OCI-LY3 (cell line): Measurements from ENCODE around the gene RUNX3.
A peak's percentile ranks its signal among the peaks of the same experiment; 100 is the strongest.

ENCODE experiments used
- H2AFZ ChIP-seq: fragments of 200-600, 300-600 bp; shearing (Covaris generic); 2 replicates; pipeline ENCODE4 v1.6.0; 2014; ENCODE audit warnings: antibody characterized with exemption, low read depth, low read length
- H3K27ac ChIP-seq: fragments of 200-600, 300-600 bp; sonication (generic); 2 replicates; pipeline ENCODE4 v1.5.1; 2014; ENCODE audit warnings: mild to moderate bottlenecking, low read length, moderate library complexity, mixed read lengths
- H3K27me3 ChIP-seq: fragments of 200-600, 300-600 bp; sonication (generic); 2 replicates; pipeline ENCODE4 v1.6.1; 2014; ENCODE audit warnings: low read depth, low read length, mixed read lengths
- H3K36me3 ChIP-seq: fragments of 200-600, 300-600 bp; sonication (generic); replicated peaks from 2 replicates; pipeline ENCODE3; 2014; ENCODE audit warnings: low read depth, low read length, mixed read lengths
- H3K4me1 ChIP-seq: fragments of 300-600, 200-600 bp; sonication (generic); 2 replicates; pipeline ENCODE4 v1.6.1; 2014; ENCODE audit warnings: low read length, mixed read lengths
- H3K4me2 ChIP-seq: fragments of 200-600, 300-600 bp; sonication (generic); 2 replicates; pipeline ENCODE4 v1.6.1; 2014; ENCODE audit warnings: low read length, mixed read lengths
- H3K4me3 ChIP-seq: fragments of 300-600, 200-600 bp; sonication (generic); 2 replicates; pipeline ENCODE4 v1.5.1; 2014; ENCODE audit warnings: antibody characterized with exemption, mild to moderate bottlenecking, low read length, moderate library complexity
- H3K79me2 ChIP-seq: fragments of 300-600, 200-600 bp; shearing (Covaris generic); 2 replicates; pipeline ENCODE4 v1.6.1; 2014; ENCODE audit warnings: mild to moderate bottlenecking, low read length, mixed read lengths
- H3K9ac ChIP-seq: fragments of 300-600, 200-600 bp; shearing (Covaris generic); 2 replicates; pipeline ENCODE4 v1.6.0; 2014; ENCODE audit warnings: mild to moderate bottlenecking, low read length, moderate library complexity
- H3K9me3 ChIP-seq: fragments of 200-600, 300-600 bp; shearing (Covaris generic); 2 replicates; pipeline ENCODE4 v1.6.1; 2014; ENCODE audit warnings: low read length, mixed read lengths; ENCODE audit not compliant: insufficient read depth
- H4K20me1 ChIP-seq: fragments of 200-600, 300-600 bp; sonication (generic); 2 replicates; pipeline ENCODE4 v1.6.1; 2016; ENCODE audit warnings: low read length, mixed read lengths; ENCODE audit not compliant: insufficient read depth
- EZH2phosphoT487 ChIP-seq: fragments of 200-600 bp; shearing (Covaris generic); IDR thresholded peaks from 2 replicates; pipeline ENCODE4 v1.6.1; 2018; ENCODE audit warnings: antibody characterized with exemption, mixed run types, low read depth
- TF ChIP-seq, protein P1 (sequence below): fragments of 200-600, 300-600 bp; sonication (generic); IDR thresholded peaks from 2 replicates; pipeline ENCODE4 v1.5.1; 2014; ENCODE audit warnings: antibody characterized with exemption, low read length, low read depth

RUNX3 gene

DNA sequence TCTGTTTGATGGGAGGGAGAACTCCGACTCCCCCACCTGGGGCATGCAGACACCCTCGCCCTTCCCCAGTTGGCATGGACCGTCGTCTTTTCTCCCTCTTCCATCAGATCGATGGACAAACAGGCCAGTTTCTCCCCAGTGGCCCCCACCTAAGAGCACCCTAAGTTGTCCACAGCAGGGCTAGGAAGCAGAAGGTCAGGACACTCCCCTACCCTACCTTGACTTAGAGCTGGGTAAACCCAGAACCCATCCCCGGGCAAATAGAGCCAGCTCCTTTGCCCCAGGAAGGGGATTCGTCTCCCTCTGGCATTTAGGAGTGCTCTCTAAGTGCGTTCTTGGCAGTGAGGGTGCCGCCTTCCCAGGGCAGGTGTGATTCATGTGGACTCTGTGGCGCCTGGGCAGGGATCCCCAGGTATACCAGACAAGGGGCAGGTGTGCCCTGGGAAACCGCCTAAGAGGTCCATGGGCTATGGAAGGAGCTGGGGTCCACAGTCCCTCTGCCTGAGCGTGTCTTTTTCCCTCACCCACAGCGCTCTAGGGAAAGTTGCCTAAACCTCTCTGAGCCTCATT, 2.7 kb upstream of the RUNX3 start:
- Histone ChIP-seq H3K79me2 (peaks cover 22% of the 10 kb centered on the region), H3K9me3 (no peaks in the 10 kb centered on the region), H3K4me2 (peak overlapping the region; percentile 77), H3K4me3 (peak overlapping the region; percentile 68), H3K27ac (no peak overlapping the region), H3K9ac (peak overlapping the region; percentile 37; the same call in 1 of the 2 replicates), H3K36me3 (peaks cover 6% of the 10 kb centered on the region), H2AFZ (no peak overlapping the region), H3K27me3 (peaks cover 18% of the 10 kb centered on the region), H3K4me1 (peaks cover 40% of the 10 kb centered on the region), H4K20me1 (peaks cover 7% of the 10 kb centered on the region; the same call in 1 of the 2 replicates)
- TF ChIP-seq, protein P1, sequence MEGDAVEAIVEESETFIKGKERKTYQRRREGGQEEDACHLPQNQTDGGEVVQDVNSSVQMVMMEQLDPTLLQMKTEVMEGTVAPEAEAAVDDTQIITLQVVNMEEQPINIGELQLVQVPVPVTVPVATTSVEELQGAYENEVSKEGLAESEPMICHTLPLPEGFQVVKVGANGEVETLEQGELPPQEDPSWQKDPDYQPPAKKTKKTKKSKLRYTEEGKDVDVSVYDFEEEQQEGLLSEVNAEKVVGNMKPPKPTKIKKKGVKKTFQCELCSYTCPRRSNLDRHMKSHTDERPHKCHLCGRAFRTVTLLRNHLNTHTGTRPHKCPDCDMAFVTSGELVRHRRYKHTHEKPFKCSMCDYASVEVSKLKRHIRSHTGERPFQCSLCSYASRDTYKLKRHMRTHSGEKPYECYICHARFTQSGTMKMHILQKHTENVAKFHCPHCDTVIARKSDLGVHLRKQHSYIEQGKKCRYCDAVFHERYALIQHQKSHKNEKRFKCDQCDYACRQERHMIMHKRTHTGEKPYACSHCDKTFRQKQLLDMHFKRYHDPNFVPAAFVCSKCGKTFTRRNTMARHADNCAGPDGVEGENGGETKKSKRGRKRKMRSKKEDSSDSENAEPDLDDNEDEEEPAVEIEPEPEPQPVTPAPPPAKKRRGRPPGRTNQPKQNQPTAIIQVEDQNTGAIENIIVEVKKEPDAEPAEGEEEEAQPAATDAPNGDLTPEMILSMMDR, result no peak
- no peak for TF ChIP-seq EZH2phosphoT487

DNA sequence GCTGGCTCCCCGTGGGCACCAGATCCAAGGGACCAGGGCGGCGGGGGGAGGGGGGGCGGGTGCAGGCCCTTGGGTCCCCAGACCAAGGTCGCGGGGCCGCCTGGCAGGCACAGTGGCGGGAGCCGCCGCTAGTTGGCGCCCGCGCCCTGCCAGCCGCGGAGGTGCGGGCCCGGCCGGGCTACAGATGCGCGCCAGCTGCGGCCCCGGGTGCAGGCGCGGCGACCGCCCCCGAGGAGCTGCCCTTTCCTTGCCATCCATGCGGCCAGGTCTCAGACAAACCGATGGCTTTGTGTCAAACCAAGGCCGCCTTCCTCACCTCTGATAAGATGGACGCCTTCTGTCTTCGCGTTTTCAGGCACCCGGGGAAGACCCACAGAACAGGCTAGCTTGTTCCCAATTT, 2.2 kb upstream of the RUNX3 start:
- H3K9me3 ChIP-seq, result no peaks in the 10 kb centered on the region
- peaks cover 18% of the 10 kb centered on the region for H3K27me3 ChIP-seq
- H3K79me2 ChIP-seq, result peaks cover 27% of the 10 kb centered on the region
- H3K4me1 ChIP-seq, result peaks cover 45% of the 10 kb centered on the region
- peaks cover 11% of the 10 kb centered on the region for H3K36me3 ChIP-seq
- H3K9ac ChIP-seq, result peak overlapping the region; percentile 37; the same call in 1 of the 2 replicates
- H2AFZ ChIP-seq, result no peak overlapping the region
- H3K4me3 ChIP-seq, result peak overlapping the region; percentile 68
- TF ChIP-seq, protein P1, result peak; percentile 32
- no peak for TF ChIP-seq EZH2phosphoT487
- H4K20me1 ChIP-seq, result peaks cover 12% of the 10 kb centered on the region
- H3K27ac ChIP-seq, result no peak overlapping the region
- H3K4me2 ChIP-seq, result peak overlapping the region; percentile 77

- Histone ChIP-seq H3K4me1 (peaks cover 51% of the 10 kb centered on the region), H3K4me3 (no peak overlapping the region), H3K27ac (no peak overlapping the region), H3K9me3 (no peaks in the 10 kb centered on the region), H3K79me2 (peaks cover 34% of the 10 kb centered on the region), H3K9ac (no peak overlapping the region), H4K20me1 (peaks cover 19% of the 10 kb centered on the region), H3K36me3 (peaks cover 16% of the 10 kb centered on the region), H2AFZ (no peak overlapping the region), H3K4me2 (peak overlapping the region; percentile 33), H3K27me3 (peaks cover 18% of the 10 kb centered on the region)
- TF ChIP-seq EZH2phosphoT487, result no peak
- TF ChIP-seq, protein P1, result no peak
These were observed 1.6 kb upstream of the RUNX3 start for GRCh38 chr1:24931468-24932231.

DNA sequence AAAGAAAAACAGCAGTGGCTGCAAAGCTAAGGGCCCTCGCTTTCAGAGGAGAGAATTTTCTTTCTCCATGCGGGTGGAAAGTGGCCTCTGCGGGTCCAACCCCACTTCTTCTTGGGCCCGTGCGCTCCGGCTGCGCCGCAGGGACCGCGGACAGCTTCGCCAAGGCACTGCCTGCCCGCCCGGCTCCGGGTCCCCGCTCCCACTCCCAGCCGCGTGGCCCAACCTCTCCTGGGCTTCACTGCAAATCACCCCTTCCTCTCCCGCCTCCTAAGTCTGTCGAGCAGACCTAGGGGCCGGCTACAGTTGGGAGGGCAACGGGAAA, 1.0 kb upstream of the RUNX3 start:
- Histone ChIP-seq H3K4me3 (peak overlapping the region; percentile 74; the same call in 1 of the 2 replicates), H4K20me1 (peaks cover 24% of the 10 kb centered on the region), H3K27me3 (peaks cover 18% of the 10 kb centered on the region), H3K36me3 (peaks cover 20% of the 10 kb centered on the region), H3K79me2 (peaks cover 39% of the 10 kb centered on the region), H3K4me2 (peak overlapping the region; percentile 92), H3K9ac (no peak overlapping the region), H3K9me3 (no peaks in the 10 kb centered on the region), H2AFZ (no peak overlapping the region), H3K27ac (no peak overlapping the region), H3K4me1 (peaks cover 54% of the 10 kb centered on the region)
- no peak for TF ChIP-seq EZH2phosphoT487
- TF ChIP-seq, protein P1, result no peak
